Activated CD8-positive, alpha-beta T cell treated with anti-CD3 and anti-CD28 coated beads, Interleukin-2, amount 10 ng/mL, durations not matched to agents 7 days and 5 days (primary cell): ENCODE data around the gene ONECUT2. TPM values are rescaled to one million over a fixed set of nuclear protein-coding genes. Genes with fewer than 3 reads are reported as not detected.

ENCODE experiments used
- ATAC-seq: fragments of 150-1000 bp; cut with Tn5 transposase; one replicate; pipeline ENCODE4 v1.10.0; 2021; ENCODE audit warnings: moderate library complexity
- CTCF ChIA-PET: fragments of 350-600 bp; sonication (Branson Sonifier 250); formaldehyde crosslinking; loops from one replicate; lab custom pipeline; 2021; ENCODE audit warnings: antibody characterized with exemption; lab: Charles Lee
- POLR2A ChIA-PET: fragments of 350-600 bp; sonication (Branson Sonifier 250); formaldehyde crosslinking; loops from one replicate; lab custom pipeline; 2021; ENCODE audit warnings: antibody characterized with exemption; lab: Charles Lee
- DNase-seq: peaks from one replicate; pipeline ENCODE4 v3.0.0-alpha.2; 2020
- H3K27ac Mint-ChIP-seq: one replicate; pipeline ENCODE4 v1.8.0; 2021; ENCODE audit warnings: mild to moderate bottlenecking, mixed read lengths
- H3K27me3 Mint-ChIP-seq: one replicate; pipeline ENCODE4 v1.8.0; 2021; ENCODE audit warnings: low read depth, mixed read lengths
- H3K36me3 Mint-ChIP-seq: one replicate; pipeline ENCODE4 v1.8.0; 2021; ENCODE audit warnings: low read depth, mixed read lengths
- H3K4me1 Mint-ChIP-seq: one replicate; pipeline ENCODE4 v1.8.0; 2021; ENCODE audit warnings: low read depth, mixed read lengths
- H3K4me3 Mint-ChIP-seq: one replicate; pipeline ENCODE4 v1.8.0; 2021; ENCODE audit warnings: mild to moderate bottlenecking, mixed read lengths
- H3K9me3 Mint-ChIP-seq: one replicate; pipeline ENCODE4 v1.8.0; 2022; ENCODE audit warnings: mixed read lengths; ENCODE audit not compliant: insufficient read depth
- total RNA-seq, 2 experiments: library from RNA; stranded (reverse); gene quantifications; one replicate each; pipeline ENCODE4 v1.2.3, GENCODE V29; 2021

The ONECUT2 gene
- total RNA-seq, 2 experiments from 2014 or later = not detected

GRCh38 chr18:57466307-57466706, 31.1 kb downstream of the ONECUT2 start:
- ChIA-PET POLR2A (no interaction called here), CTCF (no interaction called here)
- H3K27me3 Mint-ChIP-seq = peaks cover 4% of the 10 kb centered on the region
- ATAC-seq (no peak), DNase-seq (no peak)
- no peak overlapping the region for H3K4me3 Mint-ChIP-seq
- no peaks in the 10 kb centered on the region for H3K4me1 Mint-ChIP-seq
- H3K27ac Mint-ChIP-seq = no peak overlapping the region
- no peaks in the 10 kb centered on the region for H3K36me3 Mint-ChIP-seq
- H3K9me3 Mint-ChIP-seq = no peaks in the 10 kb centered on the region

- peaks cover 4% of the 10 kb centered on the region for H3K27me3 Mint-ChIP-seq
- ChIA-PET POLR2A (no interaction called here), CTCF (no interaction called here)
- ATAC-seq = no peak
- H3K4me3 Mint-ChIP-seq = no peak overlapping the region
- no peaks in the 10 kb centered on the region for H3K36me3 Mint-ChIP-seq
- H3K4me1 Mint-ChIP-seq = no peaks in the 10 kb centered on the region
- H3K27ac Mint-ChIP-seq = no peak overlapping the region
- H3K9me3 Mint-ChIP-seq = no peaks in the 10 kb centered on the region
- no peak for DNase-seq
These were observed 31.7 kb downstream of the ONECUT2 start for GRCh38 chr18:57466745-57467409.

GRCh38 chr18:57469884-57470283, 34.7 kb downstream of the ONECUT2 start:
- H3K4me3 Mint-ChIP-seq = no peak overlapping the region
- DNase-seq (no peak), ATAC-seq (no peak)
- CTCF ChIA-PET = no interaction called here
- H3K9me3 Mint-ChIP-seq = no peaks in the 10 kb centered on the region
- POLR2A ChIA-PET = interaction anchor here (0.6 kb wide), 1 partner anchor 1044 kb away, joined by 3 read pairs; no protein-coding TSS in a partner anchor
- H3K4me1 Mint-ChIP-seq = no peaks in the 10 kb centered on the region
- H3K36me3 Mint-ChIP-seq = no peaks in the 10 kb centered on the region
- H3K27me3 Mint-ChIP-seq = peaks cover 3% of the 10 kb centered on the region
- H3K27ac Mint-ChIP-seq = no peak overlapping the region

GRCh38 chr18:57475408-57475807, 40.2 kb downstream of the ONECUT2 start:
- H3K27ac Mint-ChIP-seq = no peak overlapping the region
- ATAC-seq (no peak), DNase-seq (no peak)
- peaks cover 2% of the 10 kb centered on the region for H3K27me3 Mint-ChIP-seq
- CTCF ChIA-PET = no interaction called here
- POLR2A ChIA-PET = no interaction called here
- no peaks in the 10 kb centered on the region for H3K9me3 Mint-ChIP-seq
- no peak overlapping the region for H3K4me3 Mint-ChIP-seq
- no peaks in the 10 kb centered on the region for H3K36me3 Mint-ChIP-seq
- H3K4me1 Mint-ChIP-seq = no peaks in the 10 kb centered on the region

- peaks cover 2% of the 10 kb centered on the region for H3K27me3 Mint-ChIP-seq
- ChIA-PET CTCF (no interaction called here), POLR2A (no interaction called here)
- no peaks in the 10 kb centered on the region for H3K9me3 Mint-ChIP-seq
- H3K27ac Mint-ChIP-seq = no peak overlapping the region
- H3K36me3 Mint-ChIP-seq = no peaks in the 10 kb centered on the region
- H3K4me1 Mint-ChIP-seq = no peaks in the 10 kb centered on the region
- ATAC-seq (no peak), DNase-seq (no peak)
- no peak overlapping the region for H3K4me3 Mint-ChIP-seq
These were observed 40.7 kb downstream of the ONECUT2 start for GRCh38 chr18:57475903-57476302.

- ChIA-PET CTCF (no interaction called here), POLR2A (no interaction called here)
- Mint-ChIP-seq H3K27ac (no peak overlapping the region), H3K4me1 (no peaks in the 10 kb centered on the region), H3K4me3 (no peak overlapping the region), H3K36me3 (no peaks in the 10 kb centered on the region), H3K9me3 (no peaks in the 10 kb centered on the region), H3K27me3 (peaks cover 10% of the 10 kb centered on the region)
- DNase-seq = no peak
- ATAC-seq = no peak
These were observed 45.6 kb downstream of the ONECUT2 start for GRCh38 chr18:57480733-57481132.

GRCh38 chr18:57497372-57498294, 62.5 kb downstream of the ONECUT2 start:
- ATAC-seq (no peak), DNase-seq (no peak)
- ChIA-PET POLR2A (no interaction called here), CTCF (interaction anchor here (1.0 kb wide), 1 partner anchor 65 kb away, joined by 3 read pairs; no protein-coding TSS in a partner anchor)
- no peaks in the 10 kb centered on the region for H3K4me1 Mint-ChIP-seq
- no peaks in the 10 kb centered on the region for H3K36me3 Mint-ChIP-seq
- H3K27ac Mint-ChIP-seq = no peak overlapping the region
- H3K9me3 Mint-ChIP-seq = no peaks in the 10 kb centered on the region
- H3K27me3 Mint-ChIP-seq = no peaks in the 10 kb centered on the region
- no peak overlapping the region for H3K4me3 Mint-ChIP-seq

GRCh38 chr18:57498682-57499256, 63.6 kb downstream of the ONECUT2 start:
- POLR2A ChIA-PET = no interaction called here

GRCh38 chr18:57502624-57503023, 67.5 kb downstream of the ONECUT2 start:
- POLR2A ChIA-PET = no interaction called here
- peaks cover 5% of the 10 kb centered on the region for H3K27me3 Mint-ChIP-seq

More at GRCh38 chr18:57498682-57499256, 63.6 kb downstream of the ONECUT2 start:
- Mint-ChIP-seq H3K27me3 (peaks cover under 1% of the 10 kb centered on the region), H3K4me1 (no peaks in the 10 kb centered on the region), H3K4me3 (no peak overlapping the region), H3K27ac (no peak overlapping the region), H3K36me3 (no peaks in the 10 kb centered on the region), H3K9me3 (no peaks in the 10 kb centered on the region)
- CTCF ChIA-PET = no interaction called here
- ATAC-seq (no peak), DNase-seq (no peak)

GRCh38 chr18:57505231-57505630, 70.1 kb downstream of the ONECUT2 start:
- Mint-ChIP-seq H3K36me3 (no peaks in the 10 kb centered on the region), H3K27ac (no peak overlapping the region)
- CTCF ChIA-PET = no interaction called here

More at GRCh38 chr18:57502624-57503023, 67.5 kb downstream of the ONECUT2 start:
- no peak for ATAC-seq
- Mint-ChIP-seq H3K4me1 (no peaks in the 10 kb centered on the region), H3K4me3 (no peak overlapping the region), H3K36me3 (no peaks in the 10 kb centered on the region), H3K27ac (no peak overlapping the region), H3K9me3 (no peaks in the 10 kb centered on the region)
- DNase-seq = no peak
- CTCF ChIA-PET = no interaction called here

GRCh38 chr18:57516056-57516455, 80.9 kb downstream of the ONECUT2 start:
- no peak for DNase-seq
- ChIA-PET POLR2A (no interaction called here), CTCF (no interaction called here)
- Mint-ChIP-seq H3K4me3 (no peak overlapping the region), H3K4me1 (no peaks in the 10 kb centered on the region), H3K27me3 (peaks cover 6% of the 10 kb centered on the region), H3K27ac (no peak overlapping the region), H3K36me3 (no peaks in the 10 kb centered on the region), H3K9me3 (no peaks in the 10 kb centered on the region)
- no peak for ATAC-seq

More at GRCh38 chr18:57505231-57505630, 70.1 kb downstream of the ONECUT2 start:
- H3K4me3 Mint-ChIP-seq = no peak overlapping the region
- POLR2A ChIA-PET = no interaction called here
- H3K4me1 Mint-ChIP-seq = no peaks in the 10 kb centered on the region
- H3K27me3 Mint-ChIP-seq = peaks cover 8% of the 10 kb centered on the region
- DNase-seq (no peak), ATAC-seq (no peak)
- no peaks in the 10 kb centered on the region for H3K9me3 Mint-ChIP-seq

GRCh38 chr18:57518533-57518932, 83.4 kb downstream of the ONECUT2 start:
- Mint-ChIP-seq H3K27me3 (peaks cover 6% of the 10 kb centered on the region), H3K4me3 (no peak overlapping the region), H3K9me3 (no peaks in the 10 kb centered on the region), H3K27ac (no peak overlapping the region), H3K4me1 (no peaks in the 10 kb centered on the region), H3K36me3 (no peaks in the 10 kb centered on the region)
- ATAC-seq = no peak
- ChIA-PET POLR2A (interaction anchor here (0.5 kb wide), 1 partner anchor 55 kb away, joined by 5 read pairs; no protein-coding TSS in a partner anchor), CTCF (no interaction called here)
- no peak for DNase-seq
